Measurements from ENCODE around the gene SHQ1.
"Not testable (repeated sequence)": the region's sequence is repeated elsewhere in the genome, so short reads cannot be mapped to it uniquely, and the experiment has no call there.

SHQ1 gene

GRCh38 chr3:72789786-72790185 lies 58.5 kb downstream of the SHQ1 start:
- DNase-seq (ENCODE audit: low spot score): no peak
- Histone ChIP-seq H3K27ac (no peak overlapping the region), H3K4me3 (no peak overlapping the region)
- TF ChIP-seq CTCF (IDR thresholded peaks at IDR 0.05): no peak

- not testable (repeated sequence) for H3K4me3 ChIP-seq; H3K27ac ChIP-seq; DNase-seq (ENCODE audit: low spot score)
Observed at GRCh38 chr3:72788232-72788631, 60.0 kb downstream of the SHQ1 start.

- TF ChIP-seq CTCF (IDR thresholded peaks at IDR 0.05): no peak
- DNase-seq (ENCODE audit: low spot score): no peak
Observed at GRCh38 chr3:72786668-72787067, 61.6 kb downstream of the SHQ1 start.

GRCh38 chr3:72784226-72784625 lies 64.0 kb downstream of the SHQ1 start:
- no peak overlapping the region for H3K27ac ChIP-seq
- no peak for DNase-seq (ENCODE audit: low spot score)
- TF ChIP-seq CTCF (IDR thresholded peaks at IDR 0.05): no peak
- H3K4me3 ChIP-seq: no peak overlapping the region

More at GRCh38 chr3:72786668-72787067, 61.6 kb downstream of the SHQ1 start:
- no peak overlapping the region for H3K4me3 ChIP-seq
- H3K27ac ChIP-seq: no peak overlapping the region

GRCh38 chr3:72782521-72782920 lies 65.7 kb downstream of the SHQ1 start:
- DNase-seq (ENCODE audit: low spot score): no peak
- H3K27ac ChIP-seq: no peak overlapping the region
- no peak overlapping the region for H3K4me3 ChIP-seq
- TF ChIP-seq CTCF (IDR thresholded peaks at IDR 0.05): no peak

- DNase-seq (ENCODE audit: low spot score): no peak
- Histone ChIP-seq H3K27ac (no peak overlapping the region), H3K4me3 (no peak overlapping the region)
- TF ChIP-seq CTCF (IDR thresholded peaks at IDR 0.05): no peak
Observed at GRCh38 chr3:72769758-72770540, 78.3 kb downstream of the SHQ1 start.

GRCh38 chr3:72768936-72769335 lies 79.3 kb downstream of the SHQ1 start:
- Histone ChIP-seq H3K27ac (no peak overlapping the region), H3K4me3 (no peak overlapping the region)
- TF ChIP-seq CTCF (IDR thresholded peaks at IDR 0.05): no peak
- DNase-seq (ENCODE audit: low spot score): no peak

Measured in coronary artery (tissue), 2 donors.